Erythroblast (primary cell): Measurements from ENCODE around the gene CD83.

Experiments
- DNase-seq, 2 experiments: peaks; one replicate each; lab custom pipeline; 2025; lab: John Stamatoyannopoulos, UW
- GATA1 ChIP-seq: IDR thresholded peaks from 2 replicates; pipeline ENCODE4 v1.6.1; 2011; ENCODE audit warnings: low read depth, mild to moderate bottlenecking, control low read depth, low read length, moderate library complexity
- POLR2A ChIP-seq: IDR thresholded peaks from 2 replicates; pipeline ENCODE4 v1.6.1; 2011; ENCODE audit warnings: mild to moderate bottlenecking, low read length

The CD83 gene

GRCh38 chr6:14162826-14163225 is 45.3 kb downstream of the CD83 start:
- TF ChIP-seq GATA1: no peak
- no peak for TF ChIP-seq POLR2A
- DNase-seq: no peak

DNA sequence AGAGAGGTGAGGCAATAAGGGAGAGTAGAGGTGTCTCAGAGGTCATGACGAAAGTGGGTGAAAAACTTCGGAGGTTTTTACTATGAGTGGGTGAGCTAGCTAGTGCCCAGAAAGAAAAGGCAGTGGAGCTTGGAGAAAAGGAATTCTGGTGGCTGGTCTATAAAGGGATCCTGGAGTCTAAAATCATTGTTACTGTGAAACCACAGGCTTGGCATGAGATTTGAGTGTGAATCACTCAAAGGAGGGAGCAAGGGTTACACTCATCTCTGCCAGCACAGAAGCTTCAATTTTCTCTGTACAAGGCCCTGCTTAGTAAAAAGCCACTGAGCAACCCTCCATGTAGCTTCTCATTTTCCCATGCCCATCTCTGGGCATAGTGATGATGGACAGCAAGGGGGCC is 47.5 kb downstream of the CD83 start:
- no peak for DNase-seq
- no peak for TF ChIP-seq POLR2A
- TF ChIP-seq GATA1: no peak

DNA sequence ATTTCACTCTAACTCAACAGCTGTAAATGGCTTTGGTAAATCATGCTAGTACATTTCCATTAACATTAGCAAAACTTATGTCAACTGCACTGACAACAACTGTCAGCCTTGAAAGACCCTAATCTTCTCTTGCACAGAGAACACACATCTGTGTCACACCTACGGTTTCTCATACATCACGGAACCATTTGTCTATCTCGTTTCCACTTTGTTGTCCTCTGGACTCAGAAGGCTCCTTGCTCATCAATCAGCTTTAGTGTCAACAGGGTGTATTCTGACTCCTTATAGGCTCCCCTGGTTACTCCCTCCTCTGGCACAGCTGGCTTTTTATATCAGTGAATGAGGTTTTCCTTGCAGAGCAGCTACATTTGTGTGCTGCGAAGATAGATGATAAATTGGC is 49.3 kb downstream of the CD83 start:
- no peak for DNase-seq
- TF ChIP-seq POLR2A (no peak), GATA1 (no peak)

DNA sequence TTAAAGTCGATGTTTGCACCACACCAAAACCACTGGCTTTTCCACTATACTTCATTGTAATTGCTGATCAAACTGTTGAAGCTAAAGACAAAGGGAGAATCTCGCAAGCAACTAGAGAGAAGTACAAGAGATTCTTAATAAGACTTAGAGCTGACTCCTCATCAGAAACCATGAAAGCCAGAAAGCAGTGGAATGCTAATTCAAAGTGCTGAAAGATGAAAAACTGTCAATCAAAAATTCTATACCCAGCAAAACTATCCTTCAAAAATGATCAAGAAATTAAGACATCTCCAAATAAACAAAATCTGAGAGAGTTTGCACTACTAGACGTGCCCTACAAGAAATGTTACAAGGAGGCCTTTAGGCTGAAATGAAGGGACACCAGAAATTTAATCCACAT is 52.6 kb downstream of the CD83 start:
- TF ChIP-seq GATA1 (no peak), POLR2A (no peak)
- DNase-seq: no peak

GRCh38 chr6:14172562-14172961 is 55.0 kb downstream of the CD83 start:
- TF ChIP-seq GATA1 (no peak), POLR2A (no peak)
- no peak for DNase-seq

- TF ChIP-seq POLR2A: no peak
- no peak for TF ChIP-seq GATA1
- no peak for DNase-seq
These were observed 56.7 kb downstream of the CD83 start for GRCh38 chr6:14174226-14174625.

- no peak for DNase-seq
- TF ChIP-seq POLR2A: no peak
- TF ChIP-seq GATA1: no peak
These were observed 57.4 kb downstream of the CD83 start for GRCh38 chr6:14174996-14175395.

- TF ChIP-seq GATA1 (no peak), POLR2A (no peak)
- no peak for DNase-seq
These were observed 58.9 kb downstream of the CD83 start for GRCh38 chr6:14176429-14176828.

DNA sequence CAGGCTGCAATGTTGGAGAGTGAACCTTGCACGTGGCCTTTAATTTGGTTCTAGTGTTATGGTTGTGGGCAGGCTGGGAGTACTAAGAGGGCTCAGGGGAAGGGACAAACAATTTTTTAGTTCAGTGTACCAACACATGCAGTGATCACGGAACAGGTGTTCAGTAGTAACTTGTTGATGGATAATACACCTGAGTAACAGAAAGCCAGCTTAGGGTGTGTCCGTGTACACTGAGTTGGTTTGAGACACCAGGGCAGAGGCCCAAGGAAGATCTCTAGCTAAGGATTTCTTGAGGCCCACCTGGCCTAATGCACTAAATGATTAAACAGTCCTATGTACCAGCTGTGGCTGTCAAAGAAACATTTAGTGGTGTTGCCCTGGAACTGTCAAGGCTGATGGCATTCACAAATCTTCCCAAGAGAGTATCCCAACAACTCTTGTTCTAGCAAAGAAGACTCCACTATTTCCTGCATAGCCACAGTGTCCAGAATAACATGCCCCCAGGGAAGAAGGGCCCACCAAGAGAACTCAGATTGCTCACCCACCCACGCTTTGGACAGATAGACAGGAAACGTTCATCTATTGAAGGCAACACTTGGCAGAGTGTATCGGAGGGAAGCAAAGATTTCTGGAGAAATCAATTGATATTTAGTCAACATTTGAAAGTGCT is 60.0 kb downstream of the CD83 start:
- no peak for DNase-seq
- TF ChIP-seq POLR2A: no peak
- no peak for TF ChIP-seq GATA1

- DNase-seq: no peak
- TF ChIP-seq GATA1 (no peak), POLR2A (no peak)
These were observed 60.5 kb downstream of the CD83 start for GRCh38 chr6:14178083-14178445.

DNA sequence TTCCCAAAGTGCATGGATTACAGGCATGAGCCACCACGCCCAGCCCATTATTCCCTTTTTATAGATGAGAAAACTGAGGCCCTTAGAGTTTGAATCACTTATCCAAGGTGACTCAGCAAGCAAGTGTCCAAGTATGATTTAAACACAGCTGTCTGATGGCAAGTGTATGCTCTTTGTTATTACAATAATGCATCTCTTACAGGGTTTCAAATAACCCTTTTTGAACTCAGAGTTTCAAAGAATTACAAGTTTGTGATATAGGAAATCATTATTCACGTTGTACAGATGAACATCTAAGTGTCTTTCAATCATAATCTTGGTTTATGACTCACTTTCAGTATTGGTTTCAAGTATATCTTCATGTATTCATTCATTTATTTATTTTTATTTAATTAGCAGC is 63.0 kb downstream of the CD83 start:
- no peak for TF ChIP-seq GATA1
- TF ChIP-seq POLR2A: no peak
- DNase-seq: no peak

DNA sequence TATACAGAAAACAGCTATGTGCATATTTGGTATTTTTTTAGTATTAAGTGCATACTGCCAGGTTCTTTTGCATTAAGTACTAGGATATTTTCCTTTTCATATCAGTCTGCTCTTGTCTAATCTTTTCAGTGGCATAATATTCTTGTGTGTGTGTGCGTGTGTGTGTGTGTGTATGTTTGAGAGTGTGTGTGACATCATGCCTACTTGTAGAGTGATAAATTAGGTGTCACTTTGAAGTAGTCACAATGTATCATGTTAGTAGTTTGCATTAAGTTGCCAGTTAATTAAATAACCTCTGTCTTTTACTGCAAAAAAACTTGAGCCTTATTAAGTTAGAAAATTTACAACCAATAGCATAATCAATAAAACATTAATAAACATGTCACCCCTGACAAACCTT is 65.3 kb downstream of the CD83 start:
- TF ChIP-seq POLR2A (no peak), GATA1 (no peak)
- DNase-seq: no peak
